HL-60 (cell line): ENCODE data around the gene CFAP61.

Experiments
- CTCF ChIP-seq: IDR thresholded peaks from one replicate; pipeline ENCODE4 v1.5.1; 2011; ENCODE audit warnings: low read length, control low read depth, inconsistent platforms; ENCODE audit not compliant: insufficient read depth
- GABPA ChIP-seq: IDR thresholded peaks from 2 replicates; pipeline ENCODE4 v1.6.1; 2012; ENCODE audit warnings: low read depth
- REST ChIP-seq: IDR thresholded peaks from 2 replicates; pipeline ENCODE4 v1.6.1; 2012; ENCODE audit warnings: low read depth; ENCODE audit not compliant: insufficient replicate concordance

GRCh38 chr20:20083807-20084206 is 31.5 kb downstream of the CFAP61 start:
- TF ChIP-seq CTCF (no peak), REST (no peak), GABPA (no peak)
